HepG2 (cell line): ENCODE measurements around the gene TUT1. TPM values are rescaled to one million over a fixed set of nuclear protein-coding genes. Genes with fewer than 3 reads are reported as not detected.

Source experiments
- CREB1 ChIP-seq, 2 experiments: fragments of 450-650 bp in 1 of 2; IDR thresholded peaks; 2 replicates each; pipeline ENCODE4 v1.6.1; 2016 to 2017; ENCODE audit warnings: control low read depth in 1 of 2, mild to moderate bottlenecking in 1 of 2, missing compliant biosample characterization in 1 of 2, missing genetic modification characterization in 1 of 2
- GFI1 ChIP-seq: sonication (generic); formaldehyde crosslinking; IDR thresholded peaks from 2 replicates; pipeline ENCODE4 v1.5.0; 2020; ENCODE audit warnings: missing genetic modification reagents, mild to moderate bottlenecking, borderline replicate concordance
- KLF12 ChIP-seq: sonication (generic); formaldehyde crosslinking; IDR thresholded peaks from 2 replicates; pipeline ENCODE4 v1.4.0; 2020; ENCODE audit warnings: missing genetic modification reagents, borderline replicate concordance
- MYPOP ChIP-seq: sonication (generic); formaldehyde crosslinking; IDR thresholded peaks from 2 replicates; pipeline ENCODE4 v1.8.1; 2023; ENCODE audit warnings: mild to moderate bottlenecking, moderate library complexity, missing genetic modification reagents
- NPAS2 ChIP-seq: sonication (generic); formaldehyde crosslinking; IDR thresholded peaks from 2 replicates; pipeline ENCODE4 v1.8.0; 2022; ENCODE audit warnings: mild to moderate bottlenecking, missing genetic modification reagents, borderline replicate concordance
- NR2C2 ChIP-seq: sonication (generic); formaldehyde crosslinking; IDR thresholded peaks from 2 replicates; pipeline ENCODE4 v1.4.0; 2020; ENCODE audit warnings: missing genetic modification reagents, mild to moderate bottlenecking, moderate library complexity, borderline replicate concordance
- SIX1 ChIP-seq: sonication (generic); formaldehyde crosslinking; IDR thresholded peaks from 2 replicates; pipeline ENCODE4 v1.4.0; 2020; ENCODE audit warnings: missing genetic modification reagents, borderline replicate concordance
- SP5 ChIP-seq: IDR thresholded peaks from 2 replicates; pipeline ENCODE4 v1.6.1; 2016; ENCODE audit warnings: low read depth, borderline replicate concordance
- ZNF441 ChIP-seq: sonication (generic); formaldehyde crosslinking; IDR thresholded peaks from 2 replicates; pipeline ENCODE4 v1.7.0; 2021; ENCODE audit warnings: missing genetic modification reagents, borderline replicate concordance
- ZNF558 ChIP-seq: sonication (generic); formaldehyde crosslinking; IDR thresholded peaks from 2 replicates; pipeline ENCODE4 v1.9.0; 2022; ENCODE audit warnings: mild to moderate bottlenecking, missing genetic modification reagents, borderline replicate concordance
- ZNF580 ChIP-seq: IDR thresholded peaks from 2 replicates; pipeline ENCODE4 v1.6.1; 2016; ENCODE audit warnings: low read depth, borderline replicate concordance
- ZNF781 ChIP-seq: sonication (generic); formaldehyde crosslinking; IDR thresholded peaks from 2 replicates; pipeline ENCODE4 v1.5.1; 2020; ENCODE audit warnings: borderline replicate concordance, mild to moderate bottlenecking, missing genetic modification reagents; ENCODE audit errors: not compliant biosample characterization
- polyA plus RNA-seq, 8 experiments: library from polyadenylated mRNA; depleted of rRNA in 3 of 8; stranded (reverse) in 7 of 8; unstranded in 1 of 8; fragments of >200 nt; fragmentation: Illumina TruSeq in 4 of 8; extraction: Trizol in 4 of 8; gene quantifications; 2 replicates each; pipeline versions ENCODE4 v1.2.1 to v1.2.3, GENCODE V29; 2011 to 2016; ENCODE audit warnings: low read depth in 4 of 8, missing spikeins in 1 of 8, mixed read lengths in 1 of 8; ENCODE audit not compliant: insufficient read depth in 1 of 8
- total RNA-seq, 5 experiments: library from RNA; depleted of rRNA; stranded (reverse); fragments of >200 nt; fragmentation: Illumina TruSeq; extraction: Trizol; gene quantifications; 2 replicates each; pipeline ENCODE4 v1.2.3, GENCODE V29; 2016; ENCODE audit warnings: low read depth in 1 of 5
- TF ChIP-seq, protein P1 (sequence below): sonication (generic); formaldehyde crosslinking; IDR thresholded peaks from 2 replicates; pipeline ENCODE4 v1.8.0; 2022; ENCODE audit warnings: mild to moderate bottlenecking, missing genetic modification reagents, borderline replicate concordance

Gene TUT1
- total and polyA plus RNA-seq, 2 of the 13 experiments (the other 11 are each of a cell fraction or from before 2014, with no cell fraction given), result 9.7 to 14.3 TPM

DNA sequence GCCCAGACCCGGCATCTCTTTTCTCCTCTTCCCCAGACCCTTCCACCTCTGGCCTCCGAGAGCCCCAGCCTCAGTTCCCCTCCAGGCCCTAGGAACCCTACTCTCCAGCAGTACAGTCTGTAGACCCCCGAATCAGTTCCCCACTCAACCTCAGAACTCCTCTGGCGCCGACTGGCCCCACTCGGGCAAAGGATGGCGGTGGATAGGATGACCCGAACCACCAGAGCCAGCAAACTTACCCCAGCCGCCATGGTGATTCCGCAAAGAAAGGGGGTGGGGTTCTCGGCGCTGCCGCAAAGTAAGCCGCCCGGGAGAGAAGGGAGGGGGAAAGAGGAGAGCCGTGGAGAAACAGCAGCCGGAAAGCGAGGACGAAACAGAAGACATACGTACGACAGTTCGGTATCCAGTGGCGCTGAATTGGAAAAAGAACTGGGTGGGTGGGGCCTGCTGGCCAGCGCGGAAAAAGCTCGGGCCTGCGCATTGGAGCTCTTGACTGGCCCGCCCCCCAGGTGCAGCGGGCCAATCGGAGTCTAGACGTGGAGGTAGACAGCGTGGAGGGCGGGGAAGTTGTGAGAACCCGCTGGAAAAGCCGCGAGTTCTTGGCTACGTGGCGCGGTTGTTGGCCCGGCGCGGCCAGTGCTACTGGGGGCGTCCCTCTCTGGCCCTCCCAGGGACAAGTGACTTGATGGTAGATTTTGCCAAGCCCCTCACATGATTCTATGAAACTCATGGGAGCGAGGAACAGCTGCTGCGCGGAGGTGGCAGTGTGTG is 17.5 kb downstream of the TUT1 start, which contains the start of gene EEF1G (continued):
- TF ChIP-seq MYPOP (CRISPR knock-in tag), result peak; percentile 90; the same call in 1 of the 2 replicates
- peak; percentile 57; the same call in 1 of the 2 replicates for TF ChIP-seq NR2C2 (CRISPR knock-in tag)
- no peak for TF ChIP-seq ZNF580 (CRISPR knock-in tag)
- TF ChIP-seq ZNF441 (CRISPR knock-in tag), result no peak
- TF ChIP-seq CREB1 (IDR thresholded peaks at IDR 0.05), result peak; percentile 48; the same call in 1 of the 2 replicates
- TF ChIP-seq CREB1 (CRISPR knock-in tag; IDR thresholded peaks at IDR 0.05), result peak; percentile 62
- peak; percentile 11; the same call in 1 of the 2 replicates for TF ChIP-seq ZNF558
- peak; percentile 80; the same call in 1 of the 2 replicates for TF ChIP-seq KLF12
- TF ChIP-seq SP5 (CRISPR knock-in tag), result peak; percentile 88; the same call in 1 of the 2 replicates
- no peak for TF ChIP-seq ZNF781
- no peak for TF ChIP-seq SIX1 (CRISPR knock-in tag)
- TF ChIP-seq, protein P1, sequence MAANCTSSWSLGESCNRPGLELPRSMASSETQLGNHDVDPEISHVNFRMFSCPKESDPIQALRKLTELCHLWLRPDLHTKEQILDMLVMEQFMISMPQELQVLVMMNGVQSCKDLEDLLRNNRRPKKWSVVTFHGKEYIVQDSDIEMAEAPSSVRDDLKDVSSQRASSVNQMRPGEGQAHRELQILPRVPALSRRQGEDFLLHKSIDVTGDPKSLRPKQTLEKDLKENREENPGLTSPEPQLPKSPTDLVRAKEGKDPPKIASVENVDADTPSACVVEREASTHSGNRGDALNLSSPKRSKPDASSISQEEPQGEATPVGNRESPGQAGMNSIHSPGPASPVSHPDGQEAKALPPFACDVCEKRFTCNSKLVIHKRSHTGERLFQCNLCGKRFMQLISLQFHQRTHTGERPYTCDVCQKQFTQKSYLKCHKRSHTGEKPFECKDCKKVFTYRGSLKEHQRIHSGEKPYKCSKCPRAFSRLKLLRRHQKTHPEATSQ (CRISPR knock-in tag), result no peak
- TF ChIP-seq GFI1 (CRISPR knock-in tag), result no peak
- no peak for TF ChIP-seq NPAS2 (CRISPR knock-in tag)
